ENCODE measurements around the gene NDST4. TPM values are rescaled to one million over a fixed set of nuclear protein-coding genes. Genes with fewer than 3 reads are reported as not detected.
A peak's percentile ranks its signal among the peaks of the same experiment; 100 is the strongest.

The NDST4 gene
- total RNA-seq, 1 donor from 2014 or later = not detected

GRCh38 chr4:114907568-114907967 lies 205.9 kb downstream of the NDST4 start:
- DNase-seq (ENCODE audit: low read depth) = no peak

GRCh38 chr4:114905017-114905416 lies 208.4 kb downstream of the NDST4 start:
- no peak for DNase-seq (ENCODE audit: low read depth)

- DNase-seq (ENCODE audit: low read depth) = no peak
Observed at GRCh38 chr4:114900934-114901333, 212.5 kb downstream of the NDST4 start.

GRCh38 chr4:114890773-114891172 lies 222.6 kb downstream of the NDST4 start:
- peak; percentile 54 for DNase-seq (ENCODE audit: low read depth)

GRCh38 chr4:114886761-114887160 lies 226.7 kb downstream of the NDST4 start:
- DNase-seq (ENCODE audit: low read depth) = no peak

GRCh38 chr4:114883641-114884040 lies 229.8 kb downstream of the NDST4 start:
- DNase-seq (ENCODE audit: low read depth) = no peak

- DNase-seq (ENCODE audit: low read depth) = peak; percentile 69
Observed at GRCh38 chr4:114879916-114880669, 233.3 kb downstream of the NDST4 start.

GRCh38 chr4:114875630-114876029 lies 237.8 kb downstream of the NDST4 start:
- peak; percentile 24 for DNase-seq (ENCODE audit: low read depth)

GRCh38 chr4:114874321-114874720 lies 239.1 kb downstream of the NDST4 start:
- peak; percentile 19 for DNase-seq (ENCODE audit: low read depth)

GRCh38 chr4:114870987-114871386 lies 242.4 kb downstream of the NDST4 start:
- DNase-seq (ENCODE audit: low read depth) = no peak

- DNase-seq (ENCODE audit: low read depth) = no peak
Observed at GRCh38 chr4:114866901-114867670, 246.3 kb downstream of the NDST4 start.

- no peak for DNase-seq (ENCODE audit: low read depth)
Observed at GRCh38 chr4:114864060-114864459, 249.4 kb downstream of the NDST4 start.

GRCh38 chr4:114860786-114861185 lies 252.6 kb downstream of the NDST4 start:
- peak; percentile 76 for DNase-seq (ENCODE audit: low read depth)

GRCh38 chr4:114857831-114858230 lies 255.6 kb downstream of the NDST4 start:
- DNase-seq (ENCODE audit: low read depth) = peak; percentile 79

GRCh38 chr4:114839986-114840385 lies 273.4 kb downstream of the NDST4 start:
- no peak for DNase-seq (ENCODE audit: low read depth)

- DNase-seq (ENCODE audit: low read depth) = peak; percentile 50
Observed at GRCh38 chr4:114830628-114831027, 282.8 kb downstream of the NDST4 start.

- DNase-seq (ENCODE audit: low read depth) = no peak
Observed at GRCh38 chr4:114827651-114828050, 285.8 kb downstream of the NDST4 start.

- DNase-seq (ENCODE audit: low read depth) = no peak
Observed at GRCh38 chr4:114815760-114816159, 297.7 kb downstream of the NDST4 start.

GRCh38 chr4:114813961-114814360 lies 299.5 kb downstream of the NDST4 start:
- no peak for DNase-seq (ENCODE audit: low read depth)

- peak; percentile 37 for DNase-seq (ENCODE audit: low read depth)
Observed at GRCh38 chr4:114811564-114812301, 301.7 kb downstream of the NDST4 start.

GRCh38 chr4:114807759-114808404 lies 305.5 kb downstream of the NDST4 start:
- peak; percentile 25 for DNase-seq (ENCODE audit: low read depth)

GRCh38 chr4:114807357-114807756 lies 306.1 kb downstream of the NDST4 start:
- DNase-seq (ENCODE audit: low read depth) = no peak

Data from renal cortical epithelial cell (primary cell).